HepG2 (cell line): ENCODE results near the gene TBCCD1. TPM values are rescaled to one million over a fixed set of nuclear protein-coding genes. Genes with fewer than 3 reads are reported as not detected.

Experiments used
- ATRX ChIP-seq: sonication (generic); formaldehyde crosslinking; IDR thresholded peaks from 2 replicates; pipeline ENCODE4 v1.4.0; 2020; ENCODE audit warnings: missing genetic modification reagents, borderline replicate concordance
- CHD4 ChIP-seq: fragments of 200-600 bp; sonication (generic); IDR thresholded peaks from 2 replicates; pipeline ENCODE4 v1.7.0; 2017; ENCODE audit warnings: mild to moderate bottlenecking, low read length, borderline replicate concordance
- DZIP1 ChIP-seq: sonication (generic); formaldehyde crosslinking; IDR thresholded peaks from 2 replicates; pipeline ENCODE4 v1.5.0; 2020; ENCODE audit warnings: mild to moderate bottlenecking, missing genetic modification reagents
- ETV5 ChIP-seq: IDR thresholded peaks from 2 replicates; pipeline ENCODE4 v1.6.1; 2018; ENCODE audit warnings: missing biosample characterization, missing genetic modification reagents, inconsistent platforms, borderline replicate concordance
- FOSL1 ChIP-seq: sonication (generic); formaldehyde crosslinking; IDR thresholded peaks from 2 replicates; pipeline ENCODE4 v1.9.0; 2021; ENCODE audit warnings: missing genetic modification reagents, borderline replicate concordance
- HCFC1 ChIP-seq: fragments of 150-350 bp; IDR thresholded peaks from 2 replicates; pipeline ENCODE4 v1.6.1; 2014; ENCODE audit warnings: low read depth, low read length
- HDAC6 ChIP-seq: fragments of 200-600 bp; sonication (generic); IDR thresholded peaks from 2 replicates; pipeline ENCODE4 v1.7.0; 2017; ENCODE audit warnings: mild to moderate bottlenecking, antibody characterized with exemption, low read length, low read depth
- HNF1B ChIP-seq: sonication (generic); formaldehyde crosslinking; IDR thresholded peaks from 2 replicates; pipeline ENCODE4 v1.5.1; 2020; ENCODE audit warnings: mild to moderate bottlenecking, moderate library complexity, missing genetic modification reagents
- HNRNPL ChIP-seq: fragments of 200-400 bp; formaldehyde crosslinking; IDR thresholded peaks from 2 replicates; pipeline ENCODE4 v1.6.1; 2017; ENCODE audit warnings: mild to moderate bottlenecking, low read depth, low read length
- MAFG ChIP-seq: sonication (generic); formaldehyde crosslinking; IDR thresholded peaks from 2 replicates; pipeline ENCODE4 v1.5.1; 2020; ENCODE audit warnings: mild to moderate bottlenecking, missing genetic modification reagents
- MIXL1 ChIP-seq: IDR thresholded peaks from 2 replicates; pipeline ENCODE4 v1.6.1; 2016
- MTERF4 ChIP-seq: sonication (generic); formaldehyde crosslinking; IDR thresholded peaks from 2 replicates; pipeline ENCODE4 v1.8.0; 2023; ENCODE audit warnings: mild to moderate bottlenecking, missing genetic modification reagents
- RORA ChIP-seq: sonication (generic); formaldehyde crosslinking; IDR thresholded peaks from 2 replicates; pipeline ENCODE4 v1.5.0; 2020; ENCODE audit warnings: mild to moderate bottlenecking, missing genetic modification reagents, moderate library complexity
- SP2 ChIP-seq: sonication (generic); formaldehyde crosslinking; IDR thresholded peaks from 2 replicates; pipeline ENCODE4 v1.5.1; 2020; ENCODE audit warnings: mild to moderate bottlenecking, missing genetic modification reagents
- TEF ChIP-seq: sonication (generic); formaldehyde crosslinking; IDR thresholded peaks from 2 replicates; pipeline ENCODE4 v1.5.0; 2020; ENCODE audit warnings: missing genetic modification reagents
- TFE3 ChIP-seq: IDR thresholded peaks from 2 replicates; pipeline ENCODE4 v1.6.1; 2016
- ZFP37 ChIP-seq: sonication (generic); formaldehyde crosslinking; IDR thresholded peaks from 2 replicates; pipeline ENCODE4 v1.4.0; 2020; ENCODE audit warnings: missing genetic modification reagents, borderline replicate concordance
- ZMYM2 ChIP-seq: sonication (generic); formaldehyde crosslinking; IDR thresholded peaks from 2 replicates; pipeline ENCODE4 v1.8.0; 2022; ENCODE audit warnings: mild to moderate bottlenecking, missing genetic modification reagents
- ZNF547 ChIP-seq: sonication (generic); formaldehyde crosslinking; IDR thresholded peaks from 2 replicates; pipeline ENCODE4 v1.5.1; 2020; ENCODE audit warnings: mild to moderate bottlenecking, missing genetic modification reagents
- ZNF577 ChIP-seq: sonication (generic); formaldehyde crosslinking; IDR thresholded peaks from 2 replicates; pipeline ENCODE4 v1.4.0; 2020; ENCODE audit warnings: mild to moderate bottlenecking, low read depth, missing genetic modification reagents, borderline replicate concordance
- ZNF720 ChIP-seq: sonication (generic); formaldehyde crosslinking; IDR thresholded peaks from 2 replicates; pipeline ENCODE4 v1.4.0; 2020; ENCODE audit warnings: missing genetic modification reagents
- ZNF790 ChIP-seq: sonication (generic); formaldehyde crosslinking; IDR thresholded peaks from 2 replicates; pipeline ENCODE4 v1.8.0; 2022; ENCODE audit warnings: missing genetic modification reagents, mild to moderate bottlenecking, borderline replicate concordance
- polyA plus RNA-seq, 8 experiments: library from polyadenylated mRNA; depleted of rRNA in 3 of 8; stranded (reverse) in 7 of 8; unstranded in 1 of 8; fragments of >200 nt; fragmentation: Illumina TruSeq in 4 of 8; extraction: Trizol in 4 of 8; gene quantifications; 2 replicates each; pipeline versions ENCODE4 v1.2.1 to v1.2.3, GENCODE V29; 2011 to 2016; ENCODE audit warnings: low read depth in 4 of 8, missing spikeins in 1 of 8, mixed read lengths in 1 of 8; ENCODE audit not compliant: insufficient read depth in 1 of 8
- total RNA-seq, 5 experiments: library from RNA; depleted of rRNA; stranded (reverse); fragments of >200 nt; fragmentation: Illumina TruSeq; extraction: Trizol; gene quantifications; 2 replicates each; pipeline ENCODE4 v1.2.3, GENCODE V29; 2016; ENCODE audit warnings: low read depth in 1 of 5

Gene TBCCD1
- total and polyA plus RNA-seq, 2 of the 13 experiments (the other 11 are each of a cell fraction or from before 2014, with no cell fraction given), result 13.6 to 16.2 TPM

- TF ChIP-seq MAFG, result no peak
- TF ChIP-seq CHD4, result no peak
- TF ChIP-seq MIXL1 (CRISPR knock-in tag), result peak; percentile 46
- TF ChIP-seq ZNF577, result no peak
- no peak for TF ChIP-seq HNF1B
- peak; percentile 3; the same call in 1 of the 2 replicates for TF ChIP-seq ETV5
- no peak for TF ChIP-seq ZNF547 (CRISPR knock-in tag)
- TF ChIP-seq HCFC1, result no peak
- TF ChIP-seq ZNF790 (CRISPR knock-in tag), result no peak
- no peak for TF ChIP-seq ZFP37 (CRISPR knock-in tag)
- TF ChIP-seq ZMYM2 (CRISPR knock-in tag), result no peak
- no peak for TF ChIP-seq HNRNPL
- no peak for TF ChIP-seq SP2 (CRISPR knock-in tag)
- no peak for TF ChIP-seq ATRX
- no peak for TF ChIP-seq DZIP1
- TF ChIP-seq HDAC6, result no peak
- TF ChIP-seq TFE3, result peak; percentile 41; the same call in 1 of the 2 replicates
- TF ChIP-seq TEF (CRISPR knock-in tag), result no peak
- TF ChIP-seq FOSL1 (CRISPR knock-in tag), result no peak
- TF ChIP-seq MTERF4 (CRISPR knock-in tag), result 0 out of 2 replicates have a peak, but pooled peaks have one; percentile 30
- TF ChIP-seq RORA (CRISPR knock-in tag), result peak; percentile 84; the same call in 1 of the 2 replicates
- TF ChIP-seq ZNF720 (CRISPR knock-in tag), result no peak
Measured at GRCh38 chr3:186614266-186614596, 47.1 kb upstream of the TBCCD1 start (continued).
